GM19043 (cell line): Measurements from ENCODE around the gene NCKAP5L.

Source experiments
- ATAC-seq: cut with Tn5 transposase; IDR thresholded peaks from one replicate; pipeline ENCODE4 v1.9.1; 2021; ENCODE audit warnings: low read depth; ENCODE audit not compliant: unreplicated experiment

The NCKAP5L gene

GRCh38 chr12:49824895-49825294 is 3.3 kb downstream of the NCKAP5L start:
- no peak for ATAC-seq

- no peak for ATAC-seq
Observed at GRCh38 chr12:49824416-49824815, 3.8 kb downstream of the NCKAP5L start.

- no peak for ATAC-seq
Observed at GRCh38 chr12:49823951-49824350, 4.3 kb downstream of the NCKAP5L start.

GRCh38 chr12:49823350-49823749 is 4.9 kb downstream of the NCKAP5L start:
- ATAC-seq: no peak

DNA sequence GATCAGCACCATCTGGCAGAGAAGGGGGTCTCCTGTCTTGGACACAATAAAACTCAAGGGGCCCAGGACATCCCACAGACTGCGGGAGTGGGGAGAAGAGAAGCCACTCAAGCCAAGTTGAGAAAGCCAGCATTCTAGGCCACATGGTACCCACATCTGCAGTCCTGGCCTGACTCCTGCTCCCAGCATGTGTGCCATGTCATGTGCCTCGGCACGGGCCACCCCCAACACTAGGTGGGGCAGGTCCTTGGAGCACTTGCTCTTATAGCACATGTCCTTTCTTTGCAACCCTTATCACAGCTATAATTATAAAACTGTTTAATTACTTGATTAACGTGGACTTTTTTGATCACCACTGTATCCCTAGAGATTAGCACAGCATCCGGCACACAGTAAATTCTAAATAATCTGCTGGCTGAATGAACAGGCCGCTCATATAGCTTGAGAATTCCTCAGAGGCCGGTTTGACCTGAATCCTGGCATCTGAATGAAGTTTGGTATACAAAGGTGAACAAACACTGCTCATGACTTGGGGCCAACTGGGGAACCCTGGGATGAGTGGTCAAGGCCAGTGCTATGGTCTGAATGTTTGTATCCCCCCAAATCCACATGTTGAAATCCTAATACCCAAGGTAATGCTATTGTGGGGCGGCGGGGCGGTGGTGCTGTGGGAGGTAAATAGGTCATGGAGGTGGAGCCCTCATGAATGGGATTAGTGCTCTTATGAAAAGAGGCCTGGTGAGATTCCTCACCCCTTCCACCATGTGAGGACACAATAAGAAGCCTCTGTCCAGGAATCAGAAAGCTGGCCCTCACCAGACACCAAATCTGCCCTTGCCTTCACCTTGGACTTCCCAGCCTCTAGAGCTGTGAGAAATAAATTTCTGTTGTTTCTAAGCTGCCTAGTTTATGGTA is 6.6 kb downstream of the NCKAP5L start:
- ATAC-seq: no peak

- ATAC-seq: no peak
Observed at GRCh38 chr12:49819786-49820185, 8.4 kb downstream of the NCKAP5L start.

- no peak for ATAC-seq
Observed at GRCh38 chr12:49818241-49818895, 9.8 kb downstream of the NCKAP5L start.

- no peak for ATAC-seq
Observed at GRCh38 chr12:49813131-49813530, 15.1 kb downstream of the NCKAP5L start.

- ATAC-seq: no peak
Observed at GRCh38 chr12:49811961-49812401, 16.2 kb downstream of the NCKAP5L start.

GRCh38 chr12:49811136-49811535 is 17.1 kb downstream of the NCKAP5L start:
- no peak for ATAC-seq

DNA sequence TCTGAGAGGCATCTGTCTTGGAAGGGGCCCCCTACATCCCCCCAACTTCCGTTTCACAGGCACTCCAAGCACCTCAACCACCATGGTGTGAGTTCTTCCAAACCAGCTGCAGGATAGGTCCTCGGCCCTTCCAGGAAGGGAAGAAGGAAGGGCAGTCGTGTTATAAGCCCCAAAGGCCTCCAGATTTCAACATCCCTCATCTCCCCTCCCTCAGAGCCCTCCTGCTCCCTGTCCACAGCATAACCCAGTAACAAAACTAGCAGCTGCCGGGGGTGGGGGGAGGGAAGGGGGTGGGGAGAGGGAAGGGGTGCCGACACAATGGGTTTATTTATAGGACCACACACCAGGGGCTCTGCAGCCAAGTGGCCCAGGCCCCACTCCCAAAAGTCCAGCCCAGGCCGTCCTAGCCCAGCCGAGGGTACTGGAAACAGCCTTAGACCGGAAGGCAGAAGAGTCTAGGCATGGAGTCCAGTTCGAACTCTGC is 18.3 kb downstream of the NCKAP5L start:
- ATAC-seq: no peak

- ATAC-seq: no peak
Observed at GRCh38 chr12:49809381-49809905, 18.8 kb downstream of the NCKAP5L start.

GRCh38 chr12:49808686-49809380 is 19.4 kb downstream of the NCKAP5L start:
- no peak for ATAC-seq

DNA sequence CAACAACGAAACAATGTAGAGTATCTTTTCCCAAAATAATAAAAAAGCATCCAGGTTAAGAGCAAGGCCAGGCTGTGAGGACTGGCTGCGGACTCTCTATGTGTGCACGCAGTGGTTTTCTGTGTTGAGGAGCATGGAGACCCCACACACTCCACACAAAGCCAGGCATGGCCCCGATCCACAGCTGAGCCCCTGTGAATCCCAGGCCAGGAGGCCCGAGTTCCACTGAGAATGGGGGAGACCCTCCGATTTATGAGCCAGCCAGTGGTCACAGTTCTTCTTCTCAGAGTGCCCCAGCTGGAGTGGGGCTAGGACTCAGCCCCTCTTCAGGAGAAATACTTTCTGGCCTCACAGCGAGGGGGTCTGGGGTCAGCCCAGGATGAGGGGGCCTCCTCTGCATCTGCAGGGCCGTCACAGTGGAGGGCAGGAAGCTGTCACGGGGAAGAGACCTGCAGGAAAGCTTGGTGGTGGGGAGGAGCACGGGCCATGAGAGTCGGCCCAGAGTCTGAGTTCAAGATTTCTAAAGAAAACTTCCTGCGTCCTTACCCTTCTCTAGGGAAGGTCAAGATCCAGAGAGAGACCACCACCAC is 20.1 kb downstream of the NCKAP5L start:
- ATAC-seq: no peak

GRCh38 chr12:49806877-49807276 is 21.3 kb downstream of the NCKAP5L start:
- ATAC-seq: no peak

GRCh38 chr12:49806321-49806813 is 21.8 kb downstream of the NCKAP5L start:
- no peak for ATAC-seq

GRCh38 chr12:49805409-49805808 is 22.8 kb downstream of the NCKAP5L start:
- ATAC-seq: no peak

DNA sequence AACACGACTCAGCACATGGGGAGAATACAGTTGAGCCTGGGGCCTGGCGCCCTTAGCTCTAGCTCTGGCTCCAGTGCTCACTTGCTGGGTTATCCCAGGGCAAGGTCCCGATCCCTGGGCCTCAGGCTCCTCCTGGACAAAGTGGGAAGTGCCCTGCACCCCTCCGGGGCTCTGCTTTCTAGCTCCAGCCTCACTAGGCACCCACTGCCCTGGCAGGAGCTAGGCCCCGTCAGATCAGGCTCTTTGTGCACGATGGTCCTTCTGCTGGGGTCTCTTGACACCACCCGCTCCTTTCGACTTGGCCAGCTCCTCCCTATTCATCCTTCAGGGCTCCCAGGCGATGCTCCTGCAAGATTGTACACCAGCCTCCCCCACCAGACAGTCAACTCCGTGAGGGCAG is 23.4 kb downstream of the NCKAP5L start:
- no peak for ATAC-seq

DNA sequence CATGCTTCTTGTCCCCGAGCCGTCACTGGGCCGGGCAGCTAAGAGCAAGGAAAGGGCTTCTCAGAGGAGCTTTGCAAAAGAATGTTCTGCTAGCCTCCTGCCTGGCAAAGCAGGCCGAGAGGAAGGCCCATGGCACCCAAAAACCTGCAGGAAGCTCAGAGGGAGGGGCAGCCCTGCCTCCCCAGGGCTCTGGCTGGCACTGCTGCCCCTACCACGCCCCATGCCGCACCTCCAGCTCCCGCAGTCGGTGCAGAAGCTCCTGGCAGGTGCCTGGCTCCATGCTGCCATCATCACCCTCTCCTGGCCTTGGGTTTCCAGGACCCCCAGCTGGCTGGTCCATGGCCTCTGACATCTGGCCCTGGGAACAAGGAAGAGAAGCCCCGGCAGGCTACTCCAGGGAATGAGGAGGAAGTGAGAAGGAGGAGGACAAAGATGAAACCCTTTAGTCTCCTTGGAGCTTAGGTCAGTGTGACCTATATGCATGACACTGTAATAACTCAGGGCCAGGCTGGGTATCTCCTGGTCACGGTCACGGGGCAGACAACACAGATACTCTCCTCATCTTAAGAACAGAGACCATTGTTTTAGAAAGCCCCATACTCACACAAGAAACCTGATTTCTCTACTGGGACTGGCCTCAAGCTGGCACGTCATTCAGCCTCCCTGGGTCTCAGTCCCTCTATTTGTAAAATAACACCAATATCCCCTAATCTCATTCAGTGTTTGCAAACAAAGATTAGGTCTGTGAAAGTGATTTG is 24.3 kb downstream of the NCKAP5L start:
- no peak for ATAC-seq
